CD4-positive, alpha-beta memory T cell (primary cell): ENCODE data around the gene MTMR6. TPM values are rescaled to one million over a fixed set of nuclear protein-coding genes. Genes with fewer than 3 reads are reported as not detected.
A peak's percentile ranks its signal among the peaks of the same experiment; 100 is the strongest.

ENCODE experiments used
- CTCF ChIA-PET: fragments of 350-600 bp; sonication (Branson Sonifier 250); formaldehyde crosslinking; loops from one replicate; lab custom pipeline; 2021; ENCODE audit warnings: inconsistent platforms; ENCODE audit not compliant: partially characterized antibody; lab: Charles Lee
- POLR2A ChIA-PET: fragments of 350-600 bp; sonication (Branson Sonifier 250); formaldehyde crosslinking; loops from one replicate; lab custom pipeline; 2021; ENCODE audit not compliant: partially characterized antibody; lab: Charles Lee
- DNase-seq, 5 donors: peaks; one replicate each; pipeline versions ENCODE4 v3.0.0 to v3.0.0-alpha.2; 2020 to 2022; ENCODE audit warnings: mixed read lengths in 1 of 5
- H3K27ac ChIP-seq: one replicate; pipeline ENCODE4 v1.7.0; 2013; ENCODE audit warnings: low read depth, low read length
- H3K27me3 ChIP-seq: 2 replicates; pipeline ENCODE4 v1.7.0; 2013; ENCODE audit warnings: mild to moderate bottlenecking, low read length, moderate library complexity; ENCODE audit not compliant: insufficient read depth
- H3K36me3 ChIP-seq: 2 replicates; pipeline ENCODE4 v1.7.0; 2013; ENCODE audit warnings: mild to moderate bottlenecking, low read length, moderate library complexity; ENCODE audit not compliant: insufficient read depth
- H3K4me1 ChIP-seq: 2 replicates; pipeline ENCODE4 v1.7.0; 2013; ENCODE audit warnings: mild to moderate bottlenecking, low read length, moderate library complexity; ENCODE audit not compliant: insufficient read depth
- H3K4me3 ChIP-seq, 2 donors: one replicate each; pipeline ENCODE4 v1.7.0; 2013; ENCODE audit warnings: low read length in 2 of 2, mild to moderate bottlenecking in 1 of 2
- H3K9me3 ChIP-seq, 2 donors: one replicate each; pipeline ENCODE4 v1.7.0; 2013; ENCODE audit warnings: low read length in 2 of 2, control low read depth in 1 of 2; ENCODE audit not compliant: control insufficient read depth in 1 of 2
- H3K27ac Mint-ChIP-seq, 7 donors: one replicate each; pipeline ENCODE4 v1.8.0; 2020 to 2021; ENCODE audit warnings: mixed read lengths in 7 of 7, mild to moderate bottlenecking in 6 of 7, inconsistent platforms in 3 of 7, moderate library complexity in 3 of 7
- H3K27me3 Mint-ChIP-seq, 2 donors: one replicate each; pipeline ENCODE4 v1.8.0; 2020 to 2021; ENCODE audit warnings: mixed read lengths in 2 of 2
- H3K36me3 Mint-ChIP-seq, 2 donors: one replicate each; pipeline ENCODE4 v1.8.0; 2020 to 2021; ENCODE audit warnings: mixed read lengths in 2 of 2, inconsistent platforms in 1 of 2, mild to moderate bottlenecking in 1 of 2
- H3K4me1 Mint-ChIP-seq, 4 donors: one replicate each; pipeline ENCODE4 v1.8.0; 2020 to 2021; ENCODE audit warnings: mixed read lengths in 4 of 4, mild to moderate bottlenecking in 1 of 4
- H3K4me3 Mint-ChIP-seq, 8 donors: one replicate each; pipeline ENCODE4 v1.8.0; 2020 to 2021; ENCODE audit warnings: mixed read lengths in 8 of 8, mild to moderate bottlenecking in 7 of 8, moderate library complexity in 6 of 8, inconsistent platforms in 3 of 8
- H3K9me3 Mint-ChIP-seq, 8 donors: one replicate each; pipeline ENCODE4 v1.8.0; 2020 to 2021; ENCODE audit warnings: mixed read lengths in 8 of 8, mild to moderate bottlenecking in 5 of 8, inconsistent platforms in 3 of 8, moderate library complexity in 1 of 8
- intact Hi-C: fragments of 100-400 bp; cut with micrococcal nuclease; formaldehyde crosslinking; loops from one replicate; pipeline ENCODE4 v1.15.1; 2023
- polyA plus RNA-seq, 2 donors: library from polyadenylated mRNA; unstranded; fragments of 300-500 nt; fragmentation: Illumina TruSeq; gene quantifications; one replicate each; pipeline ENCODE4 v1.2.3, GENCODE V29; 2021
- total RNA-seq, 2 experiments: library from RNA; stranded (reverse); gene quantifications; one replicate each; pipeline ENCODE4 v1.2.3, GENCODE V29; 2021

MTMR6 gene
- total and polyA plus RNA-seq, 4 experiments from 2014 or later = 18.9 to 20.2 (median 19.5) TPM

DNA sequence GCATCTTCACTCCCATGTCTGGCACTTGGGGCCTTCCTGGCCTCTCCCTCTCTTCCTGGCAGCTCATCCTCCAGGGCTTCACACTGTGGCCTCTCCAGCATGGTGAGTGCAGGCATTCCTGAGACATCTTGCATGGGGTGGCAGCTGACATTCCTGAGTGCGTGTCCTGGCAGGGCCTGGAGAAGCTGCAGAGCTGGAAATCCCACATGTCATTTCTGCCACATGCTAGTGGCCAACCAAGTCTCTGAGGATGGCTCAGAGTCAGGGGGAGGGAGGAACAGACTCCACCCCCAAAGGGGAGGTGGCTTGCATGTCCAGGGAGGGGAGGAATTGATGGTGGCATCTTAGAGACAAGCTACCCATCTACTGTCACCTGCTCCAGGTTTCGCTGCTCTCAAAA is 73.6 kb downstream of the MTMR6 start:
- H3K27ac Mint-ChIP-seq = no peak overlapping the region
- no peak overlapping the region for H3K4me3 Mint-ChIP-seq
- intact Hi-C loops = no loop called here
- POLR2A ChIA-PET = no interaction called here
- no peaks in the 10 kb centered on the region for H3K4me1 ChIP-seq
- no peak overlapping the region for H3K4me3 ChIP-seq
- H3K27me3 ChIP-seq = no peaks in the 10 kb centered on the region
- peaks cover 0 to 2% (median 0%) of the 10 kb centered on the region in 8 donors for H3K9me3 Mint-ChIP-seq
- CTCF ChIA-PET = no interaction called here
- no peaks in the 10 kb centered on the region for H3K4me1 Mint-ChIP-seq
- H3K27me3 Mint-ChIP-seq = peaks cover 3 to 12% of the 10 kb centered on the region in 2 donors
- H3K36me3 ChIP-seq = no peaks in the 10 kb centered on the region
- no peaks in the 10 kb centered on the region for H3K9me3 ChIP-seq
- H3K36me3 Mint-ChIP-seq = no peaks in the 10 kb centered on the region
- H3K27ac ChIP-seq = no peak overlapping the region
- DNase-seq = no peak

- no peaks in the 10 kb centered on the region for H3K36me3 ChIP-seq
- Mint-ChIP-seq H3K27me3 (peaks cover 0 to 11% of the 10 kb centered on the region in 2 donors), H3K36me3 (no peaks in the 10 kb centered on the region), H3K4me3 (no peak overlapping the region), H3K9me3 (peaks cover 0 to 2% (median 0%) of the 10 kb centered on the region in 8 donors), H3K27ac (no peak overlapping the region), H3K4me1 (no peaks in the 10 kb centered on the region)
- H3K27me3 ChIP-seq = no peaks in the 10 kb centered on the region
- intact Hi-C loops = no loop called here
- H3K27ac ChIP-seq = no peak overlapping the region
- no peaks in the 10 kb centered on the region for H3K9me3 ChIP-seq
- ChIA-PET POLR2A (no interaction called here), CTCF (no interaction called here)
- H3K4me3 ChIP-seq = no peak overlapping the region
- no peak for DNase-seq
- no peaks in the 10 kb centered on the region for H3K4me1 ChIP-seq
Observed at GRCh38 chr13:25210842-25211569, 76.3 kb downstream of the MTMR6 start.

GRCh38 chr13:25207291-25207810 is 79.9 kb downstream of the MTMR6 start:
- Mint-ChIP-seq H3K4me3 (no peak overlapping the region), H3K9me3 (no peaks in the 10 kb centered on the region), H3K27me3 (peaks cover 1 to 9% of the 10 kb centered on the region in 2 donors), H3K4me1 (no peaks in the 10 kb centered on the region), H3K27ac (no peak overlapping the region), H3K36me3 (no peaks in the 10 kb centered on the region)
- no peaks in the 10 kb centered on the region for H3K9me3 ChIP-seq
- no peak for DNase-seq
- no peak overlapping the region for H3K4me3 ChIP-seq
- ChIA-PET POLR2A (no interaction called here), CTCF (no interaction called here)
- intact Hi-C loops = no loop called here
- no peak overlapping the region for H3K27ac ChIP-seq
- no peaks in the 10 kb centered on the region for H3K36me3 ChIP-seq
- H3K4me1 ChIP-seq = no peaks in the 10 kb centered on the region
- no peaks in the 10 kb centered on the region for H3K27me3 ChIP-seq

DNA sequence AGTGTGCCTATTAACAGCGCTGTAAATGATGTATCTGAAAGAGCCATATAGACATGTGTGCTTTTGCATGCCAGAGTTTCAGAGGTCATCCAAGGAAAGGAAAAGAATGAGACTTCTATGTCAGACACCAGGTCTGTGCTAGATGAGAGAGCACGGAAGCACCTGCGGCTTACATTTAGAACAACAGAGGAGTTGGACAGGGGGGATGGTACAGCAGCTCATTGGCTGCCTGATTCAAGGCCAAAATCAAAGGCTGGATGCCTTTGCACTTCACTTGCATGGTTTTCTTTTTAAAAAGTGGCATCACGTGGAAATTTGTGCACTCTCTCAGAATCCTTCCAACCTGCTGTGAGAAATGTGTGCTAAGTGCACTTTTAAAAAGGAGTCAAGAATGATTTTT is 82.4 kb downstream of the MTMR6 start:
- H3K4me3 Mint-ChIP-seq = no peak overlapping the region
- intact Hi-C loops = no loop called here

DNA sequence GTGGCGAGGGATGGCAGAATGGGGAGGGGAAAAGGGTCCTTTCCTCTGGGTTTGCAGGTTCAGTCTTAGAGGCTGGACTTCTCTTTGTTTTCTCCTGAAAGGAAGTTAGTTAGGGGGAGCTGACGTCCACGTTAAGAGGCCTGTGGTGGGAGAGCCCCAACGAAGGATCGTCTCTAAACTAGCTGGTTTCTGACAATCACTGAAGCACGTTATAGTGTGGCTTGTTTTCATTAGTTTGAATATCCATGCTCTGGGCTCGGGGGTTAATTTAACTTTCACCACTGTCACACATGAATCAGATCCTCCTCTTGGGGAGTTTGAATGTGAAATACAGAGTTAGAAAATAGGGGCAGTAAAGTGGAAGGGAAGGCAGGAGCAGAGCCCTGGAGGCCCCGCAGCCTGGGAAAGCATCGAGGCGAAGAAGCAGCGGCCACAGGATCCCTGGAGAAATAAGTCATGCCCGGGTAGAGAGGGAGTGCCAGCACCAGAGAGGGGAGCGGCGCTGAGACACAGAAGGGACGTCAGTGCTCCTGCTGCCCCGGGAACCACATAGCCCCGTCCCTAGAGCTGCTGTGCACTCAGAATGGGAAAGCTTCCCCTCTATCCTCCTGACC is 84.1 kb downstream of the MTMR6 start:
- ChIA-PET CTCF (no interaction called here), POLR2A (no interaction called here)
- Mint-ChIP-seq H3K36me3 (no peaks in the 10 kb centered on the region), H3K4me1 (no peaks in the 10 kb centered on the region), H3K9me3 (no peaks in the 10 kb centered on the region), H3K4me3 (no peak overlapping the region), H3K27ac (no peak overlapping the region), H3K27me3 (peaks cover 3 to 14% of the 10 kb centered on the region in 2 donors)
- Histone ChIP-seq H3K36me3 (no peaks in the 10 kb centered on the region), H3K9me3 (no peaks in the 10 kb centered on the region), H3K27me3 (no peaks in the 10 kb centered on the region), H3K4me3 (no peak overlapping the region), H3K4me1 (no peaks in the 10 kb centered on the region), H3K27ac (no peak overlapping the region)
- intact Hi-C loops = no loop called here
- no peak for DNase-seq

More for the DNA sequence above, 82.4 kb downstream of the MTMR6 start:
- ChIA-PET POLR2A (no interaction called here), CTCF (interaction anchor here (0.7 kb wide), 1 partner anchor 882 kb away, joined by 3 read pairs; no protein-coding TSS in a partner anchor)
- Histone ChIP-seq H3K36me3 (no peaks in the 10 kb centered on the region), H3K9me3 (no peaks in the 10 kb centered on the region), H3K27ac (no peak overlapping the region), H3K4me3 (no peak overlapping the region), H3K4me1 (no peaks in the 10 kb centered on the region), H3K27me3 (no peaks in the 10 kb centered on the region)
- DNase-seq = peak in 1 of 5 donors; percentile 2
- H3K9me3 Mint-ChIP-seq = no peaks in the 10 kb centered on the region
- peaks cover 3 to 14% of the 10 kb centered on the region in 2 donors for H3K27me3 Mint-ChIP-seq
- H3K36me3 Mint-ChIP-seq = no peaks in the 10 kb centered on the region
- H3K4me1 Mint-ChIP-seq = no peaks in the 10 kb centered on the region
- H3K27ac Mint-ChIP-seq = no peak overlapping the region

DNA sequence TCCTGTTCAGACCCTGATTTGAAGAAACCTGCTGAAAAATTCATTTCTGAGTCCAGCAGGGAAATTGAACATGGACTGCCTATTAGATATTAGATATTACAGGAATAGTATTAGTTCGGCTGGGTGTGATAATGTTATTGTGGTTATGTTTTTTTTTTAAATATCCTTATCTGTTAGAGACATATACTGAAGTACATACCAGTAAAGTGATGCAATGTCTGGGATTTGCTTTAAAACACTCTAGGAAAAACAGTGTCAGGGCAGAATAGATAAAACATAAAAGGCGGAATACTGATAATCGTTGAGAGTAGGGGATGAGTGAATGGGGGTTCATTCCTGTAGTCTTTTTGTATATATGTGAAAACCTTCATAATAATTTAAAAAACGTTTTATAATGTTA is 86.5 kb downstream of the MTMR6 start:
- Histone ChIP-seq H3K4me3 (no peak overlapping the region), H3K36me3 (no peaks in the 10 kb centered on the region), H3K27me3 (no peaks in the 10 kb centered on the region), H3K9me3 (no peaks in the 10 kb centered on the region), H3K27ac (no peak overlapping the region), H3K4me1 (no peaks in the 10 kb centered on the region)
- H3K27ac Mint-ChIP-seq = no peak overlapping the region
- H3K9me3 Mint-ChIP-seq = no peaks in the 10 kb centered on the region
- peaks cover 3 to 10% of the 10 kb centered on the region in 2 donors for H3K27me3 Mint-ChIP-seq
- no peaks in the 10 kb centered on the region for H3K36me3 Mint-ChIP-seq
- intact Hi-C loops = no loop called here
- H3K4me3 Mint-ChIP-seq = no peak overlapping the region
- no peak for DNase-seq
- H3K4me1 Mint-ChIP-seq = no peaks in the 10 kb centered on the region
- ChIA-PET POLR2A (no interaction called here), CTCF (no interaction called here)

DNA sequence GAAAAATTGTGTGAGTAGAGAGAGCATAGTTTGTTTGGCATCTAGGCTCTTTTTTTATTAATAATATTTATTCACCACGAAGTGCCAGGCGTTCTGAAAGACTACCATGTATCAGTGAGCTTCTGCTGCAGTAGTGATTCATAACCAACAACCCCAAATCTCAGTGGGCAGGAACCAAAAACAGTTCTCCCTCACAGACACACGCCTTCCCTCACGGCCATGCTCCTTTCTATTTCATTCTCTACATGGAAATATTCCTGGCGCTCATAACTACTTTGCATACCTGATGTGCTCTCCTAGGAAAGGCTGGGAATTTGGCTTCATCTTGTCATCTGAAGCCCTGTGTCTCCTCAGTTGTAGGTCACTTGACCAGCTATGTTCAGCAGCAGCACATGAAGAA is 88.6 kb downstream of the MTMR6 start:
- H3K4me3 Mint-ChIP-seq = no peak overlapping the region
- no peaks in the 10 kb centered on the region for H3K4me1 Mint-ChIP-seq
- H3K9me3 Mint-ChIP-seq = no peaks in the 10 kb centered on the region
- POLR2A ChIA-PET = no interaction called here
- H3K27me3 ChIP-seq = no peaks in the 10 kb centered on the region
- H3K36me3 Mint-ChIP-seq = no peaks in the 10 kb centered on the region
- intact Hi-C loops = no loop called here
- no peaks in the 10 kb centered on the region for H3K9me3 ChIP-seq
- H3K4me3 ChIP-seq = no peak overlapping the region
- no peak for DNase-seq
- CTCF ChIA-PET = no interaction called here
- H3K27ac Mint-ChIP-seq = no peak overlapping the region
- H3K27ac ChIP-seq = no peak overlapping the region
- no peaks in the 10 kb centered on the region for H3K36me3 ChIP-seq
- H3K4me1 ChIP-seq = no peaks in the 10 kb centered on the region
- peaks cover 8 to 12% of the 10 kb centered on the region in 2 donors for H3K27me3 Mint-ChIP-seq
